Measurements from ENCODE around the gene SPPL2B. TPM values are rescaled to one million over a fixed set of nuclear protein-coding genes. Genes with fewer than 3 reads are reported as not detected.

The SPPL2B gene
- polyA plus RNA-seq, 10 donors: 18.7 to 52.0 (median 35.8) TPM

Other genes starting within 250 kb of the SPPL2B start
- 10 to 100 TPM; 13.5 to 19.9 (median 15.6) TPM for gene MOB3A, start 232.4 kb upstream of the SPPL2B start, polyA plus RNA-seq (ENCODE audit: insufficient read length in 10 of 10)
- 1 to 10 TPM; 1.1 to 3.9 (median 1.7) TPM for gene IZUMO4, start 231.8 kb upstream of the SPPL2B start, polyA plus RNA-seq (ENCODE audit: insufficient read length in 10 of 10)
- 10 to 100 TPM; 52.0 to 77.1 (median 62.3) TPM for gene AP3D1, start 177.1 kb upstream of the SPPL2B start, polyA plus RNA-seq (ENCODE audit: insufficient read length in 10 of 10)
- gene DOT1L, start 164.8 kb upstream of the SPPL2B start, polyA plus RNA-seq (ENCODE audit: insufficient read length in 10 of 10): 10 to 100 TPM; 17.3 to 22.6 (median 20.4) TPM
- gene PLEKHJ1, start 92.4 kb upstream of the SPPL2B start, polyA plus RNA-seq (ENCODE audit: insufficient read length in 10 of 10): 10 to 100 TPM; 46.6 to 83.3 (median 62.3) TPM
- gene SF3A2, start 91.9 kb upstream of the SPPL2B start, polyA plus RNA-seq (ENCODE audit: insufficient read length in 10 of 10): 10 to 100 TPM; 48.0 to 78.1 (median 59.7) TPM
- gene AMH, start 79.4 kb upstream of the SPPL2B start, polyA plus RNA-seq (ENCODE audit: insufficient read length in 10 of 10): 1 to 10 TPM; 1.4 to 6.6 (median 3.0) TPM
- 10 to 100 TPM; 46.9 to 73.3 (median 52.7) TPM for gene JSRP1, start 72.3 kb upstream of the SPPL2B start, polyA plus RNA-seq (ENCODE audit: insufficient read length in 10 of 10)
- gene PEAK3, start 46.5 kb upstream of the SPPL2B start, polyA plus RNA-seq (ENCODE audit: insufficient read length in 10 of 10): under 1 TPM in 8 of 10 donors, not detected in 2; 0.05 to 0.24 (median 0.09) TPM
- under 1 TPM in 4 of 10 donors, not detected in 6; 0.05 to 0.27 (median 0.09) TPM for gene LINGO3, start 20.5 kb upstream of the SPPL2B start, polyA plus RNA-seq (ENCODE audit: insufficient read length in 10 of 10)
- 100 to 1,000 TPM in 1 of 10 donors, 10 to 100 TPM in 9; 51.1 to 113 (median 65.5) TPM for gene LSM7, start 98 bp upstream of the SPPL2B start, polyA plus RNA-seq (ENCODE audit: insufficient read length in 10 of 10)
- gene TMPRSS9, start 31.6 kb downstream of the SPPL2B start, polyA plus RNA-seq (ENCODE audit: insufficient read length in 10 of 10): under 1 TPM; 0.11 to 0.64 (median 0.17) TPM
- 100 to 1,000 TPM in 2 of 10 donors, 10 to 100 TPM in 8; 56.2 to 113 (median 73.8) TPM for gene TIMM13, start 98.9 kb downstream of the SPPL2B start, polyA plus RNA-seq (ENCODE audit: insufficient read length in 10 of 10)
- 100 to 1,000 TPM in 1 of 10 donors, 10 to 100 TPM in 9; 46.0 to 112 (median 63.7) TPM for gene LMNB2, start 128.3 kb downstream of the SPPL2B start, polyA plus RNA-seq (ENCODE audit: insufficient read length in 10 of 10)
- 10 to 100 TPM in 7 of 10 donors, 1 to 10 TPM in 3; 5.8 to 34.0 (median 10.3) TPM for gene GADD45B, start 147.4 kb downstream of the SPPL2B start, polyA plus RNA-seq (ENCODE audit: insufficient read length in 10 of 10)